Transverse colon (tissue), 4 donors: ENCODE data around the gene PYGL. TPM values are rescaled to one million over a fixed set of nuclear protein-coding genes. Genes with fewer than 3 reads are reported as not detected.

Source experiments
- DNase-seq: peaks from one replicate; pipeline ENCODE4 v3.0.0-alpha.2; 2019
- H3K27ac ChIP-seq, 4 donors: fragments of 200-600 bp; sonication (generic); 2 replicates each; pipeline ENCODE4 v1.5.1; 2016 to 2018; ENCODE audit warnings: inconsistent platforms in 4 of 4
- H3K27me3 ChIP-seq: fragments of 200-600 bp; sonication (generic); 2 replicates; pipeline ENCODE4 v1.5.1; 2017; ENCODE audit warnings: inconsistent platforms
- H3K36me3 ChIP-seq, 4 donors: fragments of 200-600 bp; sonication (generic); 2 replicates each; pipeline ENCODE4 v1.5.1; 2017 to 2019; ENCODE audit warnings: inconsistent platforms in 4 of 4
- H3K4me1 ChIP-seq, 4 donors: fragments of 200-600 bp; sonication (generic); 2 replicates each; pipeline ENCODE4 v1.5.1; 2017 to 2020; ENCODE audit warnings: inconsistent platforms in 4 of 4
- H3K4me3 ChIP-seq, 4 donors: fragments of 200-600 bp; sonication (generic); 1 replicate in 1 of 4; 2 replicates in 3 of 4; pipeline versions ENCODE4 v1.5.1 to v1.6.1; 2017 to 2019; ENCODE audit warnings: inconsistent platforms in 4 of 4
- H3K9me3 ChIP-seq, 2 donors: fragments of 200-600 bp; sonication (generic); 2 replicates each; pipeline ENCODE4 v1.5.1; 2017 to 2019; ENCODE audit warnings: inconsistent platforms in 2 of 2
- EP300 ChIP-seq: sonication (generic); formaldehyde crosslinking; IDR thresholded peaks from one replicate; pipeline ENCODE4 v1.6.1; 2017; ENCODE audit warnings: antibody characterized with exemption, low read depth
- POLR2A ChIP-seq: fragments of 450-650 bp; IDR thresholded peaks from one replicate; pipeline ENCODE4 v1.6.1; 2016; ENCODE audit warnings: antibody characterized with exemption, mild to moderate bottlenecking, moderate library complexity
- POLR2AphosphoS5 ChIP-seq, 3 donors: sonication (generic); formaldehyde crosslinking; IDR thresholded peaks; one replicate each; pipeline ENCODE4 v1.6.1; 2016; ENCODE audit warnings: antibody characterized with exemption in 3 of 3
- WGBS, 2 donors: methylation state at CpG; one replicate each; pipeline ENCODE4 v1.1.5; 2018; ENCODE audit warnings: low coverage in 1 of 2; 5-methylcytosine and 5-hydroxymethylcytosine counted together
- in situ Hi-C, 4 donors: fragments of 200-750 bp; cut with MboI; loops; one replicate each; pipeline versions ENCODE4 v1.15.0 to v1.15.1; 2017; ENCODE audit warnings: low sequenced_read_pairs in 3 of 4, low pct_ligation_motif_present in 1 of 4, low pct_unique_long_range_greater_than_20kb in 1 of 4
- intact Hi-C: fragments of 100-400 bp; cut with DNase I; formaldehyde crosslinking; loops from one replicate; pipeline ENCODE4 v1.15.1; 2023; ENCODE audit warnings: low total_unique reads
- total RNA-seq, 4 donors: library from RNA; depleted of rRNA; stranded (reverse); fragments of >200 nt; gene quantifications; one replicate each; pipeline ENCODE4 v1.1.0, GENCODE V29; 2016
- TF ChIP-seq, protein P1 (sequence below), 5 experiments: fragments of 200-600 bp in 3 of 5; fragments of 450-650 bp in 2 of 5; sonication (generic) in 3 of 5; IDR thresholded peaks; 1 replicate in 2 of 5; 2 replicates in 3 of 5; pipeline ENCODE4 v1.5.1; 2016 to 2017; ENCODE audit warnings: antibody characterized with exemption in 5 of 5, inconsistent platforms in 3 of 5, mild to moderate bottlenecking in 2 of 5, moderate library complexity in 1 of 5

Gene PYGL
- total RNA-seq, 4 donors from 2014 or later, result 10.8 to 51.8 (median 26.0) TPM

DNA sequence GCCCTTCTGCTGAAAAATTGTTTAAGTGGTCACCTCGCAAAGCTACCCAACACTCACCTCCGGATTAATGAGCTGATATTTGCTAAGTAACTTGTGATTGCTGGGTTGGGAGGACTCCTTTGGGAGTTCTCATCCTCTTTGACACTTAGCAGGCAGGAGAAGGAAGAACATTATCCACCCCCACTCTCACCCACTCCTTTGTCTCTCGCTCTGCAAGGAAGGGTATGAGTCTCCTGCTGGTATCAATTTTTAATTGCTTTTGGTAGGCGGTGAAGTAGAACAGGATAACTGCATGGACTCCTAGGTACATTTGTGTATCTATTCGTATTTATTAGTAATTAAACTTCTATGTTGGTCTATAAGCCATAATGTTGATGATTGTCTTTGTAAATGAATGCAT is 79.3 kb downstream of the PYGL start:
- H3K36me3 ChIP-seq, result no peaks in the 10 kb centered on the region
- no peaks in the 10 kb centered on the region for H3K27me3 ChIP-seq
- intact Hi-C loops (no loop called here), in situ Hi-C loops (no loop called here)
- peaks cover 0 to 6% (median 3%) of the 10 kb centered on the region in 4 donors for H3K4me1 ChIP-seq
- WGBS, 2 donors, result 83 to 85% methylated on average over 5 of the region's 5 CpGs
- H3K9me3 ChIP-seq, result no peaks in the 10 kb centered on the region
- H3K27ac ChIP-seq, result no peak overlapping the region
- no peak for DNase-seq
- no peak for TF ChIP-seq EP300
- TF ChIP-seq POLR2AphosphoS5 (IDR thresholded peaks at IDR 0.05), result no peak
- no peak for TF ChIP-seq POLR2A
- TF ChIP-seq, protein P1, sequence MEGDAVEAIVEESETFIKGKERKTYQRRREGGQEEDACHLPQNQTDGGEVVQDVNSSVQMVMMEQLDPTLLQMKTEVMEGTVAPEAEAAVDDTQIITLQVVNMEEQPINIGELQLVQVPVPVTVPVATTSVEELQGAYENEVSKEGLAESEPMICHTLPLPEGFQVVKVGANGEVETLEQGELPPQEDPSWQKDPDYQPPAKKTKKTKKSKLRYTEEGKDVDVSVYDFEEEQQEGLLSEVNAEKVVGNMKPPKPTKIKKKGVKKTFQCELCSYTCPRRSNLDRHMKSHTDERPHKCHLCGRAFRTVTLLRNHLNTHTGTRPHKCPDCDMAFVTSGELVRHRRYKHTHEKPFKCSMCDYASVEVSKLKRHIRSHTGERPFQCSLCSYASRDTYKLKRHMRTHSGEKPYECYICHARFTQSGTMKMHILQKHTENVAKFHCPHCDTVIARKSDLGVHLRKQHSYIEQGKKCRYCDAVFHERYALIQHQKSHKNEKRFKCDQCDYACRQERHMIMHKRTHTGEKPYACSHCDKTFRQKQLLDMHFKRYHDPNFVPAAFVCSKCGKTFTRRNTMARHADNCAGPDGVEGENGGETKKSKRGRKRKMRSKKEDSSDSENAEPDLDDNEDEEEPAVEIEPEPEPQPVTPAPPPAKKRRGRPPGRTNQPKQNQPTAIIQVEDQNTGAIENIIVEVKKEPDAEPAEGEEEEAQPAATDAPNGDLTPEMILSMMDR (IDR thresholded peaks at IDR 0.05), result no peak
- no peak overlapping the region for H3K4me3 ChIP-seq

DNA sequence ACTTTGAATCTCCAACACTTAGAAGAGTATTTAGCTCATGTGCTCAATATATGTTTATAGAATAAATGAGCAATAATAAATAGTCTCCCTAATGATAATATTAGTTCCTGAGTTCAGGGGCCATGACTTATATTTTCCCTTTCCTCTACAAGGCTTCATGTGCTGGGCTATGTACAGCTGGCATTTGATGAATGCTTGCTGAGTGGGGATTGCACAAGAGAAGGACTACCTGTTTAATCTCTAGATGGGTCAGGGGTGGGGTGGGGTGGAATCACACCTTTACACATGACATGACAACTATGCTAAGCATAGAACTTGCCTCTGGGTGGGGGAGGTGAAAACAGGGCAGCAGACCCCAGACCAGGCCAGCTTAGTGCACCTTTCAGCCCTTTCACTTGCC is 80.0 kb downstream of the PYGL start:
- intact Hi-C loops (no loop called here), in situ Hi-C loops (no loop called here)
- Histone ChIP-seq H3K9me3 (no peaks in the 10 kb centered on the region), H3K27ac (no peak overlapping the region), H3K27me3 (no peaks in the 10 kb centered on the region), H3K36me3 (no peaks in the 10 kb centered on the region), H3K4me3 (no peak overlapping the region), H3K4me1 (peaks cover 0 to 10% (median 8%) of the 10 kb centered on the region in 4 donors)
- no peak for DNase-seq
- TF ChIP-seq EP300, result no peak
- TF ChIP-seq POLR2AphosphoS5 (IDR thresholded peaks at IDR 0.05), result no peak
- TF ChIP-seq, protein P1 (IDR thresholded peaks at IDR 0.05), result no peak
- TF ChIP-seq POLR2A, result no peak

DNA sequence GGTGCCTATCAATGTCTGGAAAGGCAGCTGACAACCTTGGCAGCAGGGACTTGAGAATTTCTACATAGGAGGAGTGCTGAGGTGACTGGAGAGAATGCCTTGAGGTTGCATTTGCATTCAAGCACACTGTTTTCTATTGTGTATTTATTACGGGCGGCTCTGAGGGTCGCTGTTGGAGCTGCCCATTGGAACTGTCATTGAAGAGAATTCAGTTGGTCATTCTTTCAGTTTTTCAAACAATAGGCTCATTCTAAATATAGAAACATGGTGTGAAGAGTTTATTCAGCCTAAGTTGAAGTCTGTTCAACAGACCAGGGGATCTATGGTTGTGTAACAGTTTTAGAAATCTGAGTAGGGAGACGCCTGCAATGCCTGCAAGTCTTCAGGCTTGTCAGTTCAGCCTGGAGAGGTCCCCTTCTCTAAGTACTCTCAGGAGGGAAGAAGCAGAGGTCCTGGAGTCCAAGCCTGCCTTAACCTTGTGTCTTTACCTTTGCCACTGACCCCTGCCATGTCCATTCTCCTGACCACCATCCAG is 82.2 kb downstream of the PYGL start:
- intact Hi-C loops (no loop called here), in situ Hi-C loops (no loop called here)
- Histone ChIP-seq H3K36me3 (no peaks in the 10 kb centered on the region), H3K27me3 (no peaks in the 10 kb centered on the region), H3K4me1 (peaks cover 0 to 10% (median 9%) of the 10 kb centered on the region in 4 donors), H3K27ac (no peak overlapping the region), H3K9me3 (no peaks in the 10 kb centered on the region), H3K4me3 (no peak overlapping the region)
- no peak for TF ChIP-seq POLR2A
- TF ChIP-seq POLR2AphosphoS5 (IDR thresholded peaks at IDR 0.05), result no peak
- TF ChIP-seq EP300, result no peak
- TF ChIP-seq, protein P1 (IDR thresholded peaks at IDR 0.05), result no peak
- DNase-seq, result no peak
- WGBS, 2 donors, result 72 to 89% methylated on average over 3 to 4 of the region's 4 CpGs

DNA sequence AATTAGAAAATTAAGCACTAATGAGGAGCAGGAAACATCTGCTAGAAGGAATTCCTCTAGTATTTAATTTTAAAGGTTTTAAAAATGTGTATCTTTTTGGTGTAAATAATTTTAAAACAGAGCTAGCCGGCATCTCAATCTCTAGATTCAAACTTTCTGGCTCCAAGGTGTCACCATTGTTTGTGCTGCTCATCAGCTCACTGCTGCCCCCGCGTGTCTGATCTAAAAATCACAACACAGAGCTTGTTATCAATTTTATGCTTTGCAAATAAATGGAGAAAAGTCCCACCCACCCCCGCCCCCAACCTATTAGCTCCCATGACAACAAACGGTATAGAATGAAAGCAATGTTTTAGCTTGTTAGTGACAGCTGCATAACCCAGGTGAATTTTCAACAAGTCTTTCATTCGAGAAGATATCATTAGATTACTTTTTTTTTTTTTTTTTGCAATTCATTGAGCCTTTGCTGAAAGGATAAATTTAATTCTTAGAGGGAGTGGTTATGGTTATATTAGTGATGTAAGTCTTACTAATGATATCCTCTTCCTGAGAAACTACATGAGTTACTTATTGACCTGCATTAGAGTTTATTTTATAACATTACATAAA is 83.7 kb downstream of the PYGL start:
- no peak for TF ChIP-seq POLR2AphosphoS5 (IDR thresholded peaks at IDR 0.05)
- TF ChIP-seq EP300, result no peak
- TF ChIP-seq, protein P1 (IDR thresholded peaks at IDR 0.05), result peak; percentile 45 to 80 (median 72)
- TF ChIP-seq POLR2A, result no peak
- H3K9me3 ChIP-seq, result no peaks in the 10 kb centered on the region
- H3K4me3 ChIP-seq, result peak overlapping the region; percentile 3 to 57 (median 32)
- peak overlapping the region; percentile 52 to 63 (median 56) for H3K27ac ChIP-seq
- H3K4me1 ChIP-seq, result peaks cover 0 to 10% (median 9%) of the 10 kb centered on the region in 4 donors
- no peaks in the 10 kb centered on the region for H3K36me3 ChIP-seq
- intact Hi-C loops, result no loop called here
- in situ Hi-C loops, result no loop called here
- H3K27me3 ChIP-seq, result no peaks in the 10 kb centered on the region
- WGBS, 2 donors, result 0 to 1% methylated on average over 3 to 6 of the region's 6 CpGs
- DNase-seq, result peak; percentile 88
